Right lobe of liver (tissue), 6 donors: ENCODE measurements around the gene PTPN3. TPM values are rescaled to one million over a fixed set of nuclear protein-coding genes. Genes with fewer than 3 reads are reported as not detected.

Experiments used
- ATAC-seq, 4 donors: fragments of 200-7000 bp; cut with Tn5 transposase; one replicate each; pipeline ENCODE4 v1.9.1; 2020; ENCODE audit warnings: mild to moderate bottlenecking in 4 of 4, moderate library complexity in 4 of 4
- DNase-seq, 3 donors: peaks; one replicate each; pipeline ENCODE4 v3.0.0-alpha.2; 2020
- H3K27ac ChIP-seq, 3 donors: fragments of 200-600 bp; one replicate each; pipeline ENCODE4 v1.8.0; 2022
- H3K27me3 ChIP-seq, 2 donors: fragments of 200-600 bp; one replicate each; pipeline ENCODE4 v1.8.0; 2022
- H3K36me3 ChIP-seq, 4 donors: fragments of 200-600 bp; sonication (generic) in 1 of 4; one replicate each; pipeline versions ENCODE4 v1.5.1 to v1.8.0; 2017 to 2022; ENCODE audit warnings: control low read depth in 1 of 4
- H3K4me1 ChIP-seq, 4 donors: fragments of 200-600 bp; sonication (generic) in 1 of 4; one replicate each; pipeline versions ENCODE4 v1.5.1 to v1.8.0; 2017 to 2022; ENCODE audit warnings: control low read depth in 1 of 4
- H3K4me3 ChIP-seq, 3 donors: fragments of 200-600 bp; one replicate each; pipeline ENCODE4 v1.8.0; 2022
- H3K9me3 ChIP-seq, 4 donors: fragments of 200-600 bp; sonication (generic) in 1 of 4; one replicate each; pipeline versions ENCODE4 v1.5.1 to v1.8.0; 2017 to 2022; ENCODE audit warnings: control low read depth in 1 of 4
- POLR2A ChIP-seq: fragments of 450-650 bp; IDR thresholded peaks from one replicate; pipeline ENCODE4 v1.6.1; 2017; ENCODE audit warnings: antibody characterized with exemption, mild to moderate bottlenecking
- WGBS: methylation state at CpG from one replicate; pipeline ENCODE4 v1.1.6; 2018; ENCODE audit warnings: low coverage, low lambda C conversion rate; ENCODE audit not compliant: insufficient coverage; ENCODE audit errors: missing lambda C conversion rate; 5-methylcytosine and 5-hydroxymethylcytosine counted together
- intact Hi-C, 2 donors: fragments of 100-400 bp; cut with DNase I; formaldehyde crosslinking; loops; one replicate each; pipeline versions ENCODE4 v1.11.2 to v1.14.1; 2022
- total RNA-seq, 6 experiments: library from RNA; depleted of rRNA in 2 of 6; stranded (reverse); fragments of >200 nt in 2 of 6; fragmentation: NEBNext Ultra II Directional in 3 of 6; extraction: Animal tissue kit (Norgen Biotek cat#: 25700) in 3 of 6; gene quantifications; one replicate each; pipeline versions ENCODE4 v1.1.0 to v1.2.4, GENCODE V29; 2016 to 2023
- TF ChIP-seq, protein P1 (sequence below), 4 donors: fragments of 200-600 bp in 3 of 4; fragments of 450-650 bp in 1 of 4; IDR thresholded peaks; one replicate each; pipeline versions ENCODE4 v1.5.1 to v1.8.0; 2016 to 2022; ENCODE audit warnings: antibody characterized with exemption in 4 of 4, mild to moderate bottlenecking in 2 of 4
- donor health status: DM: no; HTN: yes; CAD: no.
- donor health status: DM: no; HTN: no; CAD: no.
- donor health status: DM: no; HTN: no; CAD: no.
- donor health status: DM: no; HTN: yes; CAD: no.
- donor health status: DM: no; HTN: yes; CAD: no.

Gene PTPN3
- total RNA-seq, 6 experiments from 2014 or later: 15.0 to 33.3 (median 30.0) TPM

DNA sequence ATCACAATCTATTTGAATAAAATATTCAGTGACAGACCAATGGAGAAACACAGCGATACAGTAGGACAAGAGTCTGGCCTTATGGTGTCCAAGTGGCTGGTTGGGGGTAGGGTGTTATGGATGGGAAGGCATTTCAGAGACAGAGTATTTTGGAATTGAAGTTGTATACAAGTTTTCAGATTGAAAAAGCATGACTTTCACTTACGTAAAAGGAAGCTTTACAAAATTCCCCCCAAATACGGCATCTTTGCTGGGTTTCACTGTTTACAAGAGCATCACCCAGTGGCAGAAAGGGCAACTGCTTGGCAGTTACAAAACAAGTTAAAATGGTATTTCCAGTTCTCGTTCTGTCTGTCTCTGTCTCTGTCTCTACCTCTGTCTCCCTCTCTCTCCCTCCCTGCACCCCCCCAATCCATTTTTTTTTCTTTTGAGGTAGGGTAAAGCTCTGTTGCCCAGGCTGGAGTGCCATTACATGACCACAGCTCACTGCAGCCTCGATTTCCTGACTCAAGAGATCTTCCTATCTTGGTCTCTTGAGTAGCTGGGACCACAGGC is 86.2 kb downstream of the PTPN3 start:
- intact Hi-C loops: no loop called here
- no peak for DNase-seq
- peak in 1 of 4 donors; percentile 30 for ATAC-seq
- Histone ChIP-seq H3K4me3 (no peak overlapping the region), H3K9me3 (no peaks in the 10 kb centered on the region), H3K36me3 (peaks cover 0 to 51% (median 29%) of the 10 kb centered on the region in 4 donors), H3K4me1 (no peaks in the 10 kb centered on the region), H3K27me3 (no peaks in the 10 kb centered on the region), H3K27ac (no peak overlapping the region)
- TF ChIP-seq POLR2A: no peak
- TF ChIP-seq, protein P1, sequence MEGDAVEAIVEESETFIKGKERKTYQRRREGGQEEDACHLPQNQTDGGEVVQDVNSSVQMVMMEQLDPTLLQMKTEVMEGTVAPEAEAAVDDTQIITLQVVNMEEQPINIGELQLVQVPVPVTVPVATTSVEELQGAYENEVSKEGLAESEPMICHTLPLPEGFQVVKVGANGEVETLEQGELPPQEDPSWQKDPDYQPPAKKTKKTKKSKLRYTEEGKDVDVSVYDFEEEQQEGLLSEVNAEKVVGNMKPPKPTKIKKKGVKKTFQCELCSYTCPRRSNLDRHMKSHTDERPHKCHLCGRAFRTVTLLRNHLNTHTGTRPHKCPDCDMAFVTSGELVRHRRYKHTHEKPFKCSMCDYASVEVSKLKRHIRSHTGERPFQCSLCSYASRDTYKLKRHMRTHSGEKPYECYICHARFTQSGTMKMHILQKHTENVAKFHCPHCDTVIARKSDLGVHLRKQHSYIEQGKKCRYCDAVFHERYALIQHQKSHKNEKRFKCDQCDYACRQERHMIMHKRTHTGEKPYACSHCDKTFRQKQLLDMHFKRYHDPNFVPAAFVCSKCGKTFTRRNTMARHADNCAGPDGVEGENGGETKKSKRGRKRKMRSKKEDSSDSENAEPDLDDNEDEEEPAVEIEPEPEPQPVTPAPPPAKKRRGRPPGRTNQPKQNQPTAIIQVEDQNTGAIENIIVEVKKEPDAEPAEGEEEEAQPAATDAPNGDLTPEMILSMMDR (IDR thresholded peaks at IDR 0.05): peak; percentile 16 to 50 (median 38)
- 62% methylated on average over 5 of the region's 5 CpGs for WGBS

DNA sequence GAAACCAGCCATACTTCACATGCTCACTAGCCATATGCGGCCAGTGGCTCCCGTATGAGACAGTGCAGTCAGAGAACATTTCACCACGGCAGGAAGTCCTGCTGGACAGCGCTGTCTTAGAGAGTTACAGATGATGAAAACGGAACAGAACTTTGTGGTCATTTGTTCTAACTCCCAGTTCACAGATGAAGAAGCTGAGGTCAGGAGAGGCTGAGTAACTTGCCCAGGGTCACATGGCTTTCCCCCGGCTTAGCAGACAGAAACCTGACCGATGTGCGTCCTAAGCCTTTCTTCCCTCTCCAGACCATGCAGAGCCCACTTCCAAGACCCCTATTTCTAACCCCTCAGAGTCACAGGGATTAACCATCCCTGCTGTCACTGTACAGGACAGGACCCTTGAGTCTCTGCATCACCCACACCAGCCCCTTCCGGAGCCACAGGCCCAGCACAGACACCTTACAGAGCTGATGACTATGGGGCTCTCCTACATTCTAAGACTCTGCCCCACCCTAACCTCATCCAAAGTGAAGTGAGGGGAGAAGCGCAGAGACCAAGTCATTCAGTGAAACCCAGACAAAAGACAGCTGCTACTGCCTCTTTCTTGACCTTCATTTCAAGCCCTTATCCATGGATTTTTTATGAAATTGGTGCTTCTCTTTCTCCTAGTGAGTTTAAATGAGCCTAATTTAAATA is 86.9 kb downstream of the PTPN3 start:
- peak in 1 of 4 donors; percentile 5 for ATAC-seq
- H3K9me3 ChIP-seq: no peaks in the 10 kb centered on the region
- H3K36me3 ChIP-seq: peaks cover 0 to 57% (median 31%) of the 10 kb centered on the region in 4 donors
- H3K27me3 ChIP-seq: no peaks in the 10 kb centered on the region
- no peaks in the 10 kb centered on the region for H3K4me1 ChIP-seq
- intact Hi-C loops: no loop called here
- no peak for TF ChIP-seq POLR2A
- TF ChIP-seq, protein P1 (IDR thresholded peaks at IDR 0.05): no peak
- no peak for DNase-seq
- no peak overlapping the region for H3K4me3 ChIP-seq
- 85% methylated on average over 9 of the region's 10 CpGs for WGBS
- H3K27ac ChIP-seq: no peak overlapping the region

DNA sequence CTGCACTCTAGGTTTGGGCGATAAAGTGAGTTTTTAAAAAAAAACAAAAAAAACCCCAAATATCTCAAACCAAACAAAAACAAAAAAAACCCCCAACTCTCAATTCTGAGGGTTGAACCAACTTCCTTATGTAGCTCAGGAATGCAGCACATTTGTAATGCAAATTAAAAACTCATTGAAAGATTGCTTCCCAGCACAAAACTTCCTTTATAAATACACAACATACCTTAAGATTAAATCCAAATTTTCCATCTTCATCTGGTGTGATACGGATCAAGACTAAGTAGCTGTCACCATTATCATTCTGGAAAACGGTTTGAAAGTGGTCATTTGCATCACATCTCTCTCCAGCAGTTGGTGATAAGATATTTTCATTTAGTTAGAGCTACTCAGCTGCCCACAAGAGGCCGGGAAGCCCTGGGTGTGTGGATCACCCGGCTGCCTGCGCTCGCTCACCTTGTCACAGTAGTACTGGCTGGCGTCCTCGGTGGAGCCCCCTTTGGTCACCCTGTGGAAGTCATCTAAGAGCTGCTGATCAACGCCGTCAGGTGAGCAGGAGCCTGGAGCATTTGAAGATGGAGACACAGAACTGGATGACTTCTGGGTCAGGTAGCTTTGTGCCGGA is 88.2 kb downstream of the PTPN3 start:
- DNase-seq: no peak
- no peaks in the 10 kb centered on the region for H3K4me1 ChIP-seq
- no peaks in the 10 kb centered on the region for H3K27me3 ChIP-seq
- ATAC-seq: no peak
- 65% methylated on average over 4 of the region's 12 CpGs for WGBS
- no peaks in the 10 kb centered on the region for H3K9me3 ChIP-seq
- no peak overlapping the region for H3K27ac ChIP-seq
- H3K4me3 ChIP-seq: no peak overlapping the region
- TF ChIP-seq, protein P1 (IDR thresholded peaks at IDR 0.05): no peak
- no peak for TF ChIP-seq POLR2A
- peaks cover 0 to 70% (median 33%) of the 10 kb centered on the region in 4 donors for H3K36me3 ChIP-seq
- intact Hi-C loops: no loop called here

DNA sequence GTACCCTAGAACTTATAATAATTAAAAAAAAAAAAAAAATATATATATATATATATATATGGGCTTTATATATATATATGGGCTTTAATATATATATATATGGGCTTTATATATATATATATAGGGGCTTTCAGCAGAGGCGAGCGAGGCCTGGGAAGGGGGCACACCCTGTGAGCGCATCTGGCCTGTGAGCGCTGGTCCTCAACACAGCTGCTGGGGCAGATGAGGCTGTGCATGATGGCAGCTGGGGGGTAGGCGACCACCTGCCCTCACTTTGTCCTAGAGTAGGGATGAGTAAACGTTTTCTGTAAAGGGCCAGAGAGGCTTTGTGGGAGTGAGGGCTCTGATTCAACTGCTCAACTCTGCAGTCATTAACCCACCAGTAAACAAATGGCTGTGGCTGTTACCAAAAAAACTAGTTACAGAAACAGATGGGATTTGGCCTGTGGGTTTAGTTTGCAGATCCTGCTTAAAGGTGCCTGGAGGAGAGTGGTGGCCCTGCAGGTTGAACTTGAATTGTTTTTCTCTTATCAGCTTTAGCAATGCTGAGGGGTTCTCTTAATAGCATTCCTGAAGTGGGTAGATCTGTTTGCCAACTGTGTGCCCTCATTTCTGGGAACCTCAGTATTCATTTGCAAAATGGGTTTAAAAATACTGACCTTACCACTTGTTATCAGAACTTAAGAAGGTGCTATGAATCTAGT is 89.2 kb downstream of the PTPN3 start:
- TF ChIP-seq, protein P1 (IDR thresholded peaks at IDR 0.05): no peak
- TF ChIP-seq POLR2A: no peak
- H3K4me1 ChIP-seq: no peaks in the 10 kb centered on the region
- no peak overlapping the region for H3K27ac ChIP-seq
- no peaks in the 10 kb centered on the region for H3K27me3 ChIP-seq
- 77% methylated on average over 6 of the region's 6 CpGs for WGBS
- ATAC-seq (no peak), DNase-seq (no peak)
- intact Hi-C loops: no loop called here
- H3K9me3 ChIP-seq: no peaks in the 10 kb centered on the region
- H3K36me3 ChIP-seq: peaks cover 0 to 73% (median 38%) of the 10 kb centered on the region in 4 donors
- no peak overlapping the region for H3K4me3 ChIP-seq
